Endodermal cell (in vitro differentiated cells): ENCODE measurements around the gene ATP5F1E. TPM values are rescaled to one million over a fixed set of nuclear protein-coding genes. Genes with fewer than 3 reads are reported as not detected.

ENCODE experiments used
- DNase-seq: peaks from one replicate; pipeline ENCODE4 v3.0.0-alpha.2; 2017
- H3K27ac ChIP-seq: 2 replicates; pipeline ENCODE4 v1.5.1; 2013; ENCODE audit warnings: mild to moderate bottlenecking, low read depth, low read length, moderate library complexity
- H3K27me3 ChIP-seq: 2 replicates; pipeline ENCODE4 v1.6.1; 2013; ENCODE audit warnings: mild to moderate bottlenecking, low read length, moderate library complexity; ENCODE audit not compliant: insufficient read depth, control insufficient read depth, poor library complexity, severe bottlenecking
- H3K36me3 ChIP-seq: 2 replicates; pipeline ENCODE4 v1.7.0; 2013; ENCODE audit warnings: mild to moderate bottlenecking, low read length, moderate library complexity; ENCODE audit not compliant: control insufficient read depth, insufficient read depth
- H3K4me1 ChIP-seq: one replicate; pipeline ENCODE4 v1.7.0; 2013; ENCODE audit warnings: low read length; ENCODE audit not compliant: control insufficient read depth, insufficient read depth
- H3K4me3 ChIP-seq: 2 replicates; pipeline ENCODE4 v1.5.1; 2013; ENCODE audit warnings: mild to moderate bottlenecking, low read length, moderate library complexity
- H3K9ac ChIP-seq: 2 replicates; pipeline ENCODE4 v1.6.1; 2013; ENCODE audit warnings: mild to moderate bottlenecking, low read length, moderate library complexity; ENCODE audit not compliant: poor library complexity, severe bottlenecking; ENCODE audit errors: extremely low read depth
- H3K9me3 ChIP-seq: 2 replicates; pipeline ENCODE4 v1.6.1; 2013; ENCODE audit warnings: mild to moderate bottlenecking, low read length, moderate library complexity; ENCODE audit not compliant: control insufficient read depth
- H3K27ac Mint-ChIP-seq: 2 replicates; pipeline ENCODE4 v1.8.0; 2020; ENCODE audit warnings: mixed read lengths
- H3K27me3 Mint-ChIP-seq: 2 replicates; pipeline ENCODE4 v1.8.0; 2021; ENCODE audit warnings: mild to moderate bottlenecking, mixed read lengths; ENCODE audit not compliant: insufficient read depth
- H3K36me3 Mint-ChIP-seq: 2 replicates; pipeline ENCODE4 v1.8.0; 2020; ENCODE audit warnings: low read depth, mixed read lengths
- H3K4me1 Mint-ChIP-seq: 2 replicates; pipeline ENCODE4 v1.8.0; 2020; ENCODE audit warnings: mixed read lengths
- H3K4me3 Mint-ChIP-seq: 2 replicates; pipeline ENCODE4 v1.8.0; 2020; ENCODE audit warnings: mild to moderate bottlenecking, moderate library complexity, mixed read lengths
- H3K9me3 Mint-ChIP-seq: 2 replicates; pipeline ENCODE4 v1.8.0; 2020; ENCODE audit warnings: mild to moderate bottlenecking, mixed read lengths
- WGBS, 2 experiments: methylation state at CpG; one replicate each; pipeline versions ENCODE4 v1.1.5 to v1.1.7; 2013; ENCODE audit warnings: missing lambda C conversion rate in 2 of 2, mixed read lengths in 1 of 2; ENCODE audit not compliant: insufficient coverage in 1 of 2, insufficient read length in 1 of 2; 5-methylcytosine and 5-hydroxymethylcytosine counted together
- total RNA-seq, 2 donors: library from RNA; stranded (reverse); fragmentation: NEBNext Ultra II Directional in 1 of 2; extraction: Animal tissue kit (Norgen Biotek cat#: 25700) in 1 of 2; gene quantifications; 2 replicates in 1 of 2; 3 replicates in 1 of 2; pipeline ENCODE4 v1.2.1, GENCODE V29; 2021
- TF ChIP-seq, protein P1 (sequence below): fragments of 200-600 bp; sonication (generic); conservative IDR thresholded peaks from 2 replicates; pipeline ENCODE4 v1.5.0; 2021; ENCODE audit warnings: antibody characterized with exemption, mild to moderate bottlenecking

The ATP5F1E gene
- total RNA-seq, 2 donors from 2014 or later, result 52.6 to 62.6 TPM

DNA sequence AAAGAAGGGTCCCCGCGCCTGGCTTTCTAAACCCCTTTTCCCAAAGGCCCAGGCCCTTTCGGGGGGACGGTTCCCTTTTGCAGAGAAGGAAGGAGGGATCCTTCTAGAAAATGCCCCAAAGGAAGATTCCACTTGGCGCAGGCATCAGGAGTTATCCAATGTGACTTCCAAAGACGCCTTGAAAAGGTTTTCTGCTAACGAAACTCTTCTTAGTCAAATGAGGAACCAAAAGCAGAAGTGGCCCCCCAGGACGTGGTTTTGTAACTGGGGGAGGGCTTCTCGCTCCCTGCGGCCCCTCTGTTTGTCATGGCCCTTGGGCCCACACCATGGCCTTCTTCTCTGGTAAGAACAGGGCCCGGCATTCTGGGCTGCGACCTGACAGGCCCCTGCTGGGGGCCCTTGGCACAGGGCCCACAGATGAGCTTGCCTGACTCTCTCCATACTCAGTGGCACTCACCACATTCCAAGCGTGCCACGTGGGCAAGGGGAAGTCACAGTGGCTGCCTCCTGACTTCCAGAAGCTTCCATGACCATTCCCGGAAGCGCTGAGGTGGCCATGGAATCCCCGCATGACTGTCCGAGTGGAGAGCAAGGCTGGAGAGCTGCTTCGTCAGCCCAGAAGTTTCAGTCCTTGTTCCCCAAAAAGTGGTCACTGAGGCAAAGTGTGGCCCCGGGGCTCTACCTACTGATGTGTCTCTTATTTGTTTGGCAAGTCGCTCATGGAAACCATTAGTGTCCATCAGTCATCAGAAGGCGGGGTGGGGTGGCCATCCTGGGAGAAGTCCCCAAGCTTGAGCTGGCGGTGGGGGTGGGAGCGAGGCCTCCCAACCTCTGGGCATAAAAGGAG lies 24.2 kb downstream of the ATP5F1E start:
- H3K4me3 ChIP-seq, result no peak overlapping the region
- H3K4me1 ChIP-seq, result no peaks in the 10 kb centered on the region
- H3K27ac Mint-ChIP-seq, result no peak overlapping the region
- peaks cover 7% of the 10 kb centered on the region for H3K4me1 Mint-ChIP-seq
- H3K9me3 Mint-ChIP-seq, result no peaks in the 10 kb centered on the region
- H3K36me3 Mint-ChIP-seq, result peaks cover 14% of the 10 kb centered on the region
- H3K9me3 ChIP-seq, result no peaks in the 10 kb centered on the region
- no peak overlapping the region for H3K27ac ChIP-seq
- no peaks in the 10 kb centered on the region for H3K36me3 ChIP-seq
- DNase-seq, result peak; percentile 49
- TF ChIP-seq, protein P1, sequence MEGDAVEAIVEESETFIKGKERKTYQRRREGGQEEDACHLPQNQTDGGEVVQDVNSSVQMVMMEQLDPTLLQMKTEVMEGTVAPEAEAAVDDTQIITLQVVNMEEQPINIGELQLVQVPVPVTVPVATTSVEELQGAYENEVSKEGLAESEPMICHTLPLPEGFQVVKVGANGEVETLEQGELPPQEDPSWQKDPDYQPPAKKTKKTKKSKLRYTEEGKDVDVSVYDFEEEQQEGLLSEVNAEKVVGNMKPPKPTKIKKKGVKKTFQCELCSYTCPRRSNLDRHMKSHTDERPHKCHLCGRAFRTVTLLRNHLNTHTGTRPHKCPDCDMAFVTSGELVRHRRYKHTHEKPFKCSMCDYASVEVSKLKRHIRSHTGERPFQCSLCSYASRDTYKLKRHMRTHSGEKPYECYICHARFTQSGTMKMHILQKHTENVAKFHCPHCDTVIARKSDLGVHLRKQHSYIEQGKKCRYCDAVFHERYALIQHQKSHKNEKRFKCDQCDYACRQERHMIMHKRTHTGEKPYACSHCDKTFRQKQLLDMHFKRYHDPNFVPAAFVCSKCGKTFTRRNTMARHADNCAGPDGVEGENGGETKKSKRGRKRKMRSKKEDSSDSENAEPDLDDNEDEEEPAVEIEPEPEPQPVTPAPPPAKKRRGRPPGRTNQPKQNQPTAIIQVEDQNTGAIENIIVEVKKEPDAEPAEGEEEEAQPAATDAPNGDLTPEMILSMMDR, result no peak
- H3K4me3 Mint-ChIP-seq, result peak overlapping the region; percentile 58
- 89 to 92% methylated on average over 17 to 24 of the region's 24 CpGs for WGBS, 2 experiments
- H3K27me3 Mint-ChIP-seq, result peaks cover 31% of the 10 kb centered on the region
- no peak overlapping the region for H3K9ac ChIP-seq
- peaks cover 16% of the 10 kb centered on the region for H3K27me3 ChIP-seq

GRCh38 chr20:59006864-59007664 lies 25.1 kb downstream of the ATP5F1E start, which contains the start of gene CTSZ:
TSS of gene CTSZ (minus strand) at chr20:59007254. CDS start at chr20:59007128, 126 bp downstream.
- Mint-ChIP-seq H3K9me3 (no peaks in the 10 kb centered on the region), H3K4me3 (peak within 1 kb of the TSS; percentile 58), H3K27ac (no peak within 1 kb of the TSS), H3K27me3 (peaks cover 24% of the 10 kb centered on the region), H3K4me1 (peaks cover 7% of the 10 kb centered on the region), H3K36me3 (peaks cover 19% of the 10 kb centered on the region)
- Histone ChIP-seq H3K9ac (peak within 1 kb of the TSS; percentile 68), H3K9me3 (no peaks in the 10 kb centered on the region), H3K27ac (no peak within 1 kb of the TSS), H3K36me3 (no peaks in the 10 kb centered on the region), H3K4me1 (no peaks in the 10 kb centered on the region), H3K27me3 (peaks cover 16% of the 10 kb centered on the region), H3K4me3 (peak within 1 kb of the TSS; percentile 81)
- TF ChIP-seq, protein P1, result no peak
- DNase-seq, result peak; percentile 86
- WGBS, 2 experiments, result 9 to 12% methylated on average over 26 to 82 of the region's 82 CpGs

DNA sequence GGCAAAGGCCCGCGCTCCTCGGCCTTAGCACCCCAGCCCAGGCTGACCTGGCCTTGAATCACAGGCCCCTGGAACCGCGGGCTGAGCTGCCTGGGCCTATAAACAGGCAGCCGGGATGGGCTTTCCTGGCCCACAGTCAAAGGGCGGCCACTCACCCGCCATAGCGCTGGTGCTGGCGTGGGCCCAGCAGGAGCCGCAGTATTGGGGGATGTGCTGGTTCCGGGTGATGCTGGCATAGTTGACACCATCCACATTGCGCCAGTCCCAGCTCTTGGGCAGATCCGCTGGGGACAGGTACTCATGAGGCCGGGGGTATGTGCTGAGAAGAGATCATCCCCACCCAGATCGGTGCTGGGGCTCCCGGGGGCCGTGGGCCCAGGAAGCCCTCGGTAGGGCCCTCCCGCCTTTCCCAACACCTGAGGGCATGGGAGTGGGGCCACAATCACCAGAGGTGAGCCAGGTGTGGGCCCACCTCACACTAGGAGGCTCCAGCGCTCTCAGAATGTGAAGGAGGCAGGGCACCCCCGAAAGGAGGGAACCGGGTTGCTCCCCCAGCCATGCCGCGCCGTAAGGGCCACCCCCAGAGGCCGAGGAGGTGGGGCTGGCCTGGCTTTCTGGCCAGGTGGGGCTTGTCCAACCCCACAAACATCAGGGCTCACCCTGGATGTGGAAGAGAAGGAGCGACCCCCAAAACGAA lies 25.8 kb downstream of the ATP5F1E start:
- Histone ChIP-seq H3K27me3 (peaks cover 16% of the 10 kb centered on the region), H3K4me3 (peak overlapping the region; percentile 81), H3K9ac (peak overlapping the region; percentile 68), H3K27ac (no peak overlapping the region), H3K4me1 (no peaks in the 10 kb centered on the region), H3K36me3 (no peaks in the 10 kb centered on the region), H3K9me3 (no peaks in the 10 kb centered on the region)
- Mint-ChIP-seq H3K9me3 (no peaks in the 10 kb centered on the region), H3K4me3 (peak overlapping the region; percentile 58), H3K27ac (no peak overlapping the region), H3K27me3 (peaks cover 22% of the 10 kb centered on the region), H3K36me3 (peaks cover 23% of the 10 kb centered on the region), H3K4me1 (peaks cover 6% of the 10 kb centered on the region)
- peak; percentile 47 for DNase-seq
- WGBS, 2 experiments, result 77 to 96% methylated on average over 8 to 29 of the region's 29 CpGs
- TF ChIP-seq, protein P1, result no peak
